Dermis microvascular lymphatic vessel endothelial cell (primary cell): ENCODE data around the gene PRKG1. TPM values are rescaled to one million over a fixed set of nuclear protein-coding genes. Genes with fewer than 3 reads are reported as not detected.
"Not testable (repeated sequence)": the region's sequence is repeated elsewhere in the genome, so short reads cannot be mapped to it uniquely, and the experiment has no call there.

ENCODE experiments used
- DNase-seq, 2 donors: peaks; one replicate each; pipeline versions ENCODE4 v3.0.0 to v3.0.0-alpha.2; 2010; ENCODE audit warnings: low read depth in 2 of 2
- total RNA-seq: library from RNA; depleted of rRNA; stranded (reverse); fragments of >200 nt; gene quantifications from 2 replicates; pipeline ENCODE4 v1.2.1, GENCODE V29; 2014

Gene PRKG1
- total RNA-seq, 1 donor from 2014 or later: 0.64 TPM

- no peak for DNase-seq
Measured at GRCh38 chr10:51269821-51270220, 195.5 kb downstream of the PRKG1 start.

DNA sequence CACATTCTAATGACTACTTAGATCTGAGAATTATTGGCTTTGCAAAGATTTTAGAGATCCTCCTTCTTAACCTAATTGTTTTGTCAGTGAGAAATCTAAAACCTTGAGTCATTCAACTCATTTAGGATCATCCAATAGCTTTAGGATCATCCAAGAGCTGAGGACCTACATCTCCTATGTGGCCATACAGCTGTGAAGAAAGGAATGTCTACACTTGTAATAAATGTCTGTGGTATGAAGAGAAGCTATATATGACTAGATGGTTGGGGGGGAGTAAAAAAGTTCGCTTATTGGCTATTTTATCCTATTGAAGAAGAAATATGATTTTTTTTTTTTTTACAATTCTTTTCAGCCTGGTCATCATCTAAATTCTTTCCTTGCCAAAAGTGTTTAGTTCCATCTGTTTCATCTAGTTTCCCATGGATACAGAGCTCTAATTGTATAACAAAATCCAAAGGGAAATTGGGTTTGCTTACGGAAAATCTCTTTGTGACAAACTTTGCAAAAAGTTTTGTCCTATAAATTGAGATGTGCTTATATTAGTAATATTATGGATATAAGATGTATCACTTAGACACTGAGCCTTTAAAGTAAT is 196.7 kb downstream of the PRKG1 start:
- no peak for DNase-seq

- DNase-seq: not testable (repeated sequence)
Measured at GRCh38 chr10:51272099-51272498, 197.8 kb downstream of the PRKG1 start.

- DNase-seq: no peak
Measured at GRCh38 chr10:51272555-51272954, 198.3 kb downstream of the PRKG1 start.

DNA sequence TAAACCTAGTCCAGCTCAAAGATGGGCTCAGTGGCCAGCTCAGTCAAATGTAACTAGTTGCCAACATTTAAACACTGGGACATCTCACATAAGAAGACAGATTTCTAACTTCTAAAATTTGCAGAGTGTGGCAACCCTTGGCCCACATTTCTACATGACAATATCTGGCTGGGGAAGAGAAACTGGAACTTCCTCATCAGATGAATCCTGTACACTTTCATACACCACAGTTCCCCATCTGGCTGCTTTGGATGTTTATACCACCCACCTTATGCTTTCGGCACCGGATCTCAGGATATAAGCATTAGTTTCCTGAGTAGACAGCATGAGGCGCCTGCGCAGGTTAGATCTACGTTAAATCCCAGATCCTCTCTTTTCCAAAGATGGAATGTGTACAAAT is 199.3 kb downstream of the PRKG1 start:
- DNase-seq: no peak

- not testable (repeated sequence) for DNase-seq
Measured at GRCh38 chr10:51276097-51276496, 201.8 kb downstream of the PRKG1 start.

GRCh38 chr10:51281387-51281786 is 207.1 kb downstream of the PRKG1 start:
- not testable (repeated sequence) for DNase-seq

GRCh38 chr10:51285601-51286000 is 211.3 kb downstream of the PRKG1 start:
- DNase-seq: no peak

DNA sequence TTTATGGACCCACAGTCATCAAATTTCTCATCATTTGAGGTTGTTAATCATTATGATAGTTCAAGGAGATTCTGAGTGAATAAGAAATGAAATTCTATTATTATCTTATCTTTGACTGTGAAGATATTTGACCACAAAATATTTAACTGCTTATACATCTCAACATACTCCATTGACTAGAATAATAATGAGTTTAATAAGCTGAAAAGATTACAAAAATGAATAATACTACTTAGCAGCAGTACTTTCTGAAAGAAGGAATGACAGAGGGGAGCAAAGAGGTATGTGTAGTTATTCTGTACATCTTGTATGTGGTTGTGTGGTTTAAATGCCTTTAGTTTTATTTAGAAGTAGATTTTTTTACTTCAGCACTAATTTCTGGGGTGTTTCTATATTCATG is 214.2 kb downstream of the PRKG1 start:
- no peak for DNase-seq

- DNase-seq: no peak
Measured at GRCh38 chr10:51289519-51289918, 215.2 kb downstream of the PRKG1 start.

DNA sequence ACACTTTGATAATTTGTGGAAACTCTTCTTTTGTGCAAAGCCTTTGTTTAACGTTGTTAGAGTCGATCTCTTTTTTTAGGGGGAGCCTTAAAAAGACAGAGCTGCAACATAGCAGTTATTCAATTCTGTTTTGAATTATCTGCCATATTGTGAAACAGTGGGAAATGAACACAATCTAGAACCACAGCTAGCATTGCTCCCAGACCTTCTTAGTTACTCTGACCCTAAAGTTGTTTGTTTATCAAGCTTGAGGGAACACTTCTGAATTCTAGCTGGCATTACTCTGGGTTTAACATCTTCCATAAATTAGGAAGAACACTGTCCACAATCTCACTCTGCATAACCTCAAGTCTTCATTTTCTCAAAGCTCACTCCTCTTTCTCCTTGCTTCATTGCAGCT is 217.7 kb downstream of the PRKG1 start:
- no peak for DNase-seq

GRCh38 chr10:51297438-51297837 is 223.2 kb downstream of the PRKG1 start:
- no peak for DNase-seq

DNA sequence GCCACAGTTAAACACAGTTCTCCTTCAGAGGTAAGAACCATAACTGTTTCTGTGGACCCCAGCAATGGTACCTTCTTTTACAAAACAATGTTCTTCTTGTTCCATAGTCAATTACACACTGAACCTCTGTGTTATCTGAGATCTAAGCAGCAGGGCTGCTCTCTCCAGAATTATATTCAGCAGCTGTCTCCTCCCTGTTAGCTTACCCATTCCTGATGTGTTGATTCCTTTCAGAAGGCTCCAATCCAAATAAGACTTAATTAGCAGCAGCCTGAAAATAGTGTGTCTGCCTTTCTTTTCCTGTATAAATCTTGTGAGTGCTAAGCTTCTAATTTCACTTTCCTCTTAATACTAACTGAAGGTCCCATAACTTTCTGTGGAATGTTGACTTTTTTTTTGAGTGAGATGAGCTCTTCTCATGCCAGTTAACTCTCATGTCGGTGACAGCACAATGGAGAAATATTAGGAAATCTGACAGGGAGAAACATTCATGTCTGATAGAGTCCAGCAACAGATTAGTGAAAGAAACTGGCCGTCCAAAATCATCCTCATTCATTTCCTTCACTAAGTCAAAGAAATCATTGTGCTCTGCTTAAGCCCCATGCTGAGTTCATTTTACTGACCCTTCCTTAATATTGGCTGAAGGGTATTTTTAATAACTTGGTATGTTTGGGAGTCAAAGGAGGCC is 226.5 kb downstream of the PRKG1 start:
- DNase-seq: no peak

GRCh38 chr10:51301644-51302043 is 227.4 kb downstream of the PRKG1 start:
- DNase-seq: no peak

DNA sequence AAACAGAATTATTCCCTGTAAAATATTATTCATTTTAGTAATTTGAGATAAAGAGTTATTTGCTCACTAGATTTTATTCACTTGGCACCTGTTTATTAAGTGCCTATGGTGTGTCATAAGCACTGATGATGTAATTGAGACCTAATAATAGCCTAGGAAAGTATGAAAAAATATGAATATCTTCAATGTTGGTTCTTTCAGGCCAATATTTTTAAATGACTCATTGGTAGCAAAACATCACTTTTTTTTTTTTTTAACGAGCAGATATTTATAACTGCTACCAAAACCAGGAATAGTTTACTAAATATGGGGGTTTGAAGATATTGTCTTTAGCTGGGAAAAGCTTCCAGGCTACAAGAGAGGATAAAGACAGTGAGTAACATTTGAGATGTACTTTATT is 228.0 kb downstream of the PRKG1 start:
- DNase-seq: no peak

- no peak for DNase-seq
Measured at GRCh38 chr10:51308116-51308515, 233.8 kb downstream of the PRKG1 start.

GRCh38 chr10:51311228-51311627 is 236.9 kb downstream of the PRKG1 start:
- DNase-seq: no peak

DNA sequence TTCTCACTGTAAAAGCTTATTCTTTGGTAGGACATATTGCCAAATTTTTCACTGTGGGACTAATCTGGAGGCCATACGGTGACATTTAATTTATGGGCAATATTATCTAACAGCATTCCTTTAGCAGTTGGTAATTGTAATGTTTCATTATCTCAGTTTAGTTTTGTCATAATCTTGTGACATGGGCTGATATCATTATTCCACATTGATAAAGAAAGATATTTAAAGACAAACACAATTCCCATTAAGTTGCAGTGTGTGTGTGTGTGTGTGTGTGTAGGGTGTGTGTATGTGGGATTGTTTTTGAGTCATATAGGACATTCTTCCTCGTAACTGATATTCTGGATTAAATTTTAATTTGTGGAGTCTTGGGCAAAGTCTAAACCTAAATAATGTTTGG is 238.5 kb downstream of the PRKG1 start:
- DNase-seq: no peak

DNA sequence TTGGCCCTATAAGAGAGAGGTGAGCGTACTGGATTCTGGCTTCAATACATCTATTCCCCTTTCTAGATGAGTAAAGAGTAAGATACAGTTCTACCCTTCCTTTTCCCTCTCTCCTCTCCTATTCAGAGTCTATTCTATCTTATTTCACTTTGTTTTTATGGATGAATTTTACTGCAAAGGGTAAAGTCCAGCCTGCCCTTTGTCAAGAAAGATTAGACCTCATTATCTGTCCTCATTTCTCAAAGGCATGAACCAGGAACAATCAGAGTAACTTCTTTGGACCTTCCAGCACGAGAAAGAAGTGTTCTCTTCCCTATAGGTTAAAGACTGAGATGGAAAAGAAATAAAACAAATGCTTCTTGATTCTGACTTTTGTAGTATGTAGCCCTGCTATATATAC is 239.0 kb downstream of the PRKG1 start:
- no peak for DNase-seq

- DNase-seq: no peak
Measured at GRCh38 chr10:51313773-51314478, 239.6 kb downstream of the PRKG1 start.

DNA sequence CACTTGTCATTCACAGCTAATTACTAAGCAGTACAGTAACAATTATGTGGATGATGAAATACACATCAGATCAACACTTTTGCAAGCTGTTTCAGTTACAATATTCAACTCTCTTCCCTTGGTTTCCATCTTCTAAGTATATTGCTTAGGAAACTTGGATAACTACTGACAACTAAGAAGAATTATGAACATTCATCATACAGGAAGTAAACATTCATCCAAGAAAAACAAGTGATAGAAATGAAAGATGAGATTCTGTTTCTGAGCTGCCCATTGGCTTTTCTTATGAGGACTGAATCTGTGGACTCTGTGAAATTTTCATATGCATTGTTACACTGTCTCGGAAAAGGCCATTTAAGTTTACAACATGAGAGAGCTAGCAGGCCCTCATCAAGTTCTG is 240.2 kb downstream of the PRKG1 start:
- DNase-seq: no peak

DNA sequence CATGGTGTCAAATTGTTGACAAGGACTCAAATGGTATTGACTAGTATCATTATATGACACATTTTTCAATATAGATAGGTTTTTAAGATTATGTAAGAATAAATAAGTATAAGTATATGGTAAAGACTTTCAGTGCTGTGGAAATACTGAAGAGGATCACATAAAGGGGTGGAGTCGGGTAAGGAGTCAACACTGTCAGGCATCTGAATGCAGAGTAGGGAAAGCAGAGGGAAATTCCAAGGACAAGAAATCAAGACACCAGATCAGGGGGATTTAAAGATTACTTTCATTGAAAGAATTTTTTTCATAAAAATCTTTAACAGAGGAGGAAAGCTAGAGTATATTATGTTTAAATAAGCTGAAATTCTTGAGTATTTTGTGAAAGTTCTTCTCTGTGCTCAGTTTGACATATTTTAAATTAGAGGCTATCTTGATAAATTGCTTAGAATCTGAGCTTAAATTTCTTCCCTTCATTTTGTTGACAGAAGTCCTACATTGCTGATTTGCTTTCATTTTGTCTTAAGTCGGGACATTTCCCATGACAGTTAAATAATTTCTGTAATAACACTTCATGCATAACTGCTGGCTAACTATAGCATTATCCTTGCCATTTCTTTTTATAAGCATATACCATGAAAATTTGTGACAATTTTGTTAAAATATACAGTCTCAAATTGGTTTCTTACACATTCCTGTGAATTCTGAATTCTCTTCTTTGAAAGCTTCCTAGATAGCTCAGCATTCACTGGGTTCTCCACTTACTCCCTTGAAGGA is 244.3 kb downstream of the PRKG1 start:
- no peak for DNase-seq
